Rectal smooth muscle tissue (tissue), 1 donor: ENCODE results near the gene DLK2.
"Not testable (repeated sequence)": the region's sequence is repeated elsewhere in the genome, so short reads cannot be mapped to it uniquely, and the experiment has no call there.

ENCODE experiments used
- H3K27ac ChIP-seq: one replicate; pipeline ENCODE4 v1.7.0; 2013; ENCODE audit warnings: low read depth, low read length, inconsistent platforms
- H3K27me3 ChIP-seq: one replicate; pipeline ENCODE4 v1.7.0; 2013; ENCODE audit warnings: low read length; ENCODE audit not compliant: control insufficient read depth, insufficient read depth
- H3K36me3 ChIP-seq: one replicate; pipeline ENCODE4 v1.7.0; 2013; ENCODE audit warnings: low read length; ENCODE audit not compliant: control insufficient read depth, insufficient read depth
- H3K4me1 ChIP-seq: one replicate; pipeline ENCODE4 v1.7.0; 2013; ENCODE audit warnings: low read length; ENCODE audit not compliant: control insufficient read depth, insufficient read depth
- H3K4me3 ChIP-seq: one replicate; pipeline ENCODE4 v1.7.0; 2013; ENCODE audit warnings: low read length
- H3K9ac ChIP-seq: one replicate; pipeline ENCODE4 v1.7.0; 2013; ENCODE audit warnings: low read length

The DLK2 gene

GRCh38 chr6:43432009-43432945 lies 23.1 kb downstream of the DLK2 start:
- Histone ChIP-seq H3K36me3 (peaks cover 6% of the 10 kb centered on the region), H3K9ac (no peak overlapping the region), H3K4me1 (peaks cover 21% of the 10 kb centered on the region), H3K4me3 (no peak overlapping the region), H3K27ac (no peak overlapping the region), H3K27me3 (no peaks in the 10 kb centered on the region)

- H3K4me1 ChIP-seq: peaks cover 5% of the 10 kb centered on the region
- no peaks in the 10 kb centered on the region for H3K27me3 ChIP-seq
- H3K4me3 ChIP-seq: peak overlapping the region; percentile 94
- no peak overlapping the region for H3K9ac ChIP-seq
- H3K36me3 ChIP-seq: peaks cover 6% of the 10 kb centered on the region
- H3K27ac ChIP-seq: peak overlapping the region; percentile 76
Measured at GRCh38 chr6:43428874-43429273, 26.5 kb downstream of the DLK2 start.

- peaks cover 5% of the 10 kb centered on the region for H3K4me1 ChIP-seq
- peaks cover 6% of the 10 kb centered on the region for H3K36me3 ChIP-seq
Measured at GRCh38 chr6:43428112-43428570, 27.2 kb downstream of the DLK2 start.

GRCh38 chr6:43427406-43428111 lies 27.8 kb downstream of the DLK2 start, which contains the start of gene ABCC10:
Gene ABCC10, plus strand, starts transcription at chr6:43427541. Its CDS starts 438 bp downstream, at chr6:43427979.
- peaks cover 5% of the 10 kb centered on the region for H3K4me1 ChIP-seq
- peak within 1 kb of the TSS; percentile 76 for H3K27ac ChIP-seq
- H3K4me3 ChIP-seq: peak within 1 kb of the TSS; percentile 94
- H3K36me3 ChIP-seq: peaks cover 5% of the 10 kb centered on the region
- H3K9ac ChIP-seq: peak within 1 kb of the TSS; percentile 93
- H3K27me3 ChIP-seq: no peaks in the 10 kb centered on the region

More at GRCh38 chr6:43428112-43428570, 27.2 kb downstream of the DLK2 start:
- no peaks in the 10 kb centered on the region for H3K27me3 ChIP-seq
- peak overlapping the region; percentile 94 for H3K4me3 ChIP-seq
- H3K27ac ChIP-seq: peak overlapping the region; percentile 76
- H3K9ac ChIP-seq: peak overlapping the region; percentile 93

GRCh38 chr6:43426928-43427405 lies 28.4 kb downstream of the DLK2 start:
- no peaks in the 10 kb centered on the region for H3K27me3 ChIP-seq
- H3K4me1 ChIP-seq: peaks cover 5% of the 10 kb centered on the region
- peak overlapping the region; percentile 12 for H3K9ac ChIP-seq
- H3K4me3 ChIP-seq: peak overlapping the region; percentile 94
- no peaks in the 10 kb centered on the region for H3K36me3 ChIP-seq
- H3K27ac ChIP-seq: peak overlapping the region; percentile 76

- H3K36me3 ChIP-seq, H3K27ac ChIP-seq, H3K27me3 ChIP-seq, H3K9ac ChIP-seq, H3K4me1 ChIP-seq, H3K4me3 ChIP-seq: not testable (repeated sequence)
Measured at GRCh38 chr6:43425083-43425482, 30.3 kb downstream of the DLK2 start.

- Histone ChIP-seq H3K4me1 (no peaks in the 10 kb centered on the region), H3K4me3 (no peak overlapping the region), H3K27me3 (no peaks in the 10 kb centered on the region), H3K36me3 (no peaks in the 10 kb centered on the region), H3K27ac (no peak overlapping the region), H3K9ac (no peak overlapping the region)
Measured at GRCh38 chr6:43421831-43422230, 33.5 kb downstream of the DLK2 start.

GRCh38 chr6:43420012-43420709 lies 35.2 kb downstream of the DLK2 start:
- Histone ChIP-seq H3K27me3 (no peaks in the 10 kb centered on the region), H3K9ac (no peak overlapping the region), H3K4me3 (no peak overlapping the region), H3K36me3 (no peaks in the 10 kb centered on the region), H3K27ac (no peak overlapping the region), H3K4me1 (no peaks in the 10 kb centered on the region)

- Histone ChIP-seq H3K27ac (no peak overlapping the region), H3K9ac (no peak overlapping the region), H3K27me3 (no peaks in the 10 kb centered on the region), H3K4me1 (no peaks in the 10 kb centered on the region), H3K36me3 (no peaks in the 10 kb centered on the region), H3K4me3 (no peak overlapping the region)
Measured at GRCh38 chr6:43416935-43417334, 38.4 kb downstream of the DLK2 start.

GRCh38 chr6:43415275-43415674 lies 40.1 kb downstream of the DLK2 start:
- H3K4me1 ChIP-seq, H3K4me3 ChIP-seq, H3K36me3 ChIP-seq, H3K27me3 ChIP-seq, H3K9ac ChIP-seq, H3K27ac ChIP-seq: not testable (repeated sequence)

GRCh38 chr6:43413002-43413401 lies 42.3 kb downstream of the DLK2 start:
- Histone ChIP-seq H3K4me1 (no peaks in the 10 kb centered on the region), H3K4me3 (no peak overlapping the region), H3K27me3 (no peaks in the 10 kb centered on the region), H3K36me3 (no peaks in the 10 kb centered on the region), H3K27ac (no peak overlapping the region), H3K9ac (no peak overlapping the region)

GRCh38 chr6:43412541-43412940 lies 42.8 kb downstream of the DLK2 start:
- no peaks in the 10 kb centered on the region for H3K36me3 ChIP-seq
- no peak overlapping the region for H3K9ac ChIP-seq
- no peak overlapping the region for H3K27ac ChIP-seq
- no peaks in the 10 kb centered on the region for H3K27me3 ChIP-seq
- no peaks in the 10 kb centered on the region for H3K4me1 ChIP-seq
- H3K4me3 ChIP-seq: no peak overlapping the region
